GM15510 (cell line): ENCODE measurements around the gene RAD21L1.

Source experiments
- POLR2A ChIP-seq: IDR thresholded peaks from 3 replicates; pipeline ENCODE4 v1.6.1; 2011; ENCODE audit warnings: borderline replicate concordance; ENCODE audit not compliant: insufficient read length; ENCODE audit errors: extremely low read depth

RAD21L1 gene

GRCh38 chr20:1209447-1210387, 16.1 kb upstream of the RAD21L1 start:
- TF ChIP-seq POLR2A, result no peak

GRCh38 chr20:1210501-1210900, 15.3 kb upstream of the RAD21L1 start:
- no peak for TF ChIP-seq POLR2A

- TF ChIP-seq POLR2A, result no peak
Measured at GRCh38 chr20:1212023-1212422, 13.8 kb upstream of the RAD21L1 start.

- TF ChIP-seq POLR2A, result no peak
Measured at GRCh38 chr20:1212607-1213396, 13.0 kb upstream of the RAD21L1 start.

- TF ChIP-seq POLR2A, result no peak
Measured at GRCh38 chr20:1214838-1215261, 11.0 kb upstream of the RAD21L1 start.

GRCh38 chr20:1215386-1216170, 10.3 kb upstream of the RAD21L1 start:
- no peak for TF ChIP-seq POLR2A

GRCh38 chr20:1224205-1224890, 1.5 kb upstream of the RAD21L1 start:
- TF ChIP-seq POLR2A, result no peak

GRCh38 chr20:1225263-1225782, 521 bp upstream of the RAD21L1 start:
- TF ChIP-seq POLR2A, result no peak

GRCh38 chr20:1229541-1229940, 3.7 kb downstream of the RAD21L1 start:
- TF ChIP-seq POLR2A, result no peak

GRCh38 chr20:1232286-1233111, 6.7 kb downstream of the RAD21L1 start:
- no peak for TF ChIP-seq POLR2A

GRCh38 chr20:1240549-1240948, 14.7 kb downstream of the RAD21L1 start:
- no peak for TF ChIP-seq POLR2A

- TF ChIP-seq POLR2A, result no peak
Measured at GRCh38 chr20:1241456-1241855, 15.6 kb downstream of the RAD21L1 start.

GRCh38 chr20:1242099-1242498, 16.3 kb downstream of the RAD21L1 start:
- no peak for TF ChIP-seq POLR2A
